SK-N-SH (cell line): Measurements from ENCODE around the gene PNMA3. TPM values are rescaled to one million over a fixed set of nuclear protein-coding genes. Genes with fewer than 3 reads are reported as not detected.

ENCODE experiments used
- CTCF ChIA-PET: fragments of 300-600, 350-600 bp; formaldehyde crosslinking; extraction: SDS; loops from one replicate; lab custom pipeline; 2021; lab: Yijun Ruan, JAX
- POLR2A ChIA-PET: fragments of 350-600 bp; sonication (Branson Sonifier 250); formaldehyde crosslinking; extraction: SDS; loops from one replicate; lab custom pipeline; 2020; ENCODE audit warnings: antibody characterized with exemption, inconsistent platforms; lab: Yijun Ruan, JAX
- DNase-seq: peaks from one replicate; pipeline ENCODE4 v3.0.0; 2012
- H2AFZ ChIP-seq: fragments of 200-600 bp; sonication (generic); 2 replicates; pipeline ENCODE4 v1.8.1; 2016; ENCODE audit warnings: antibody characterized with exemption, mild to moderate bottlenecking, low read depth
- H3F3A ChIP-seq: fragments of 200-600 bp; sonication (generic); replicated peaks from 2 replicates; pipeline ENCODE3; 2016; ENCODE audit warnings: antibody characterized with exemption, mild to moderate bottlenecking; ENCODE audit not compliant: insufficient read depth
- H3K27ac ChIP-seq, 2 experiments: fragments of 200-500 bp in 1 of 2; fragments of 200-600 bp in 1 of 2; sonication (Bioruptor generic) in 1 of 2; sonication (generic), shearing (Covaris generic) in 1 of 2; 2 replicates each; pipeline versions ENCODE4 v1.5.1 to v1.6.1; 2014 to 2016; ENCODE audit warnings: low read depth in 2 of 2, inconsistent platforms in 1 of 2, low read length in 1 of 2, mild to moderate bottlenecking in 1 of 2, mixed read lengths in 1 of 2
- H3K27me3 ChIP-seq: fragments of 200-600 bp; sonication (generic), shearing (Covaris generic); 2 replicates; pipeline ENCODE4 v1.6.1; 2016; ENCODE audit warnings: mixed run types; ENCODE audit not compliant: insufficient read depth
- H3K36me3 ChIP-seq, 2 experiments: fragments of 200-500 bp in 1 of 2; fragments of 200-600 bp in 1 of 2; sonication (Bioruptor generic) in 1 of 2; sonication (generic) in 1 of 2; replicated peaks in 1 of 2; 2 replicates each; pipeline versions ENCODE3 to v1.5.1; 2014 to 2016; ENCODE audit warnings: low read length in 1 of 2, mild to moderate bottlenecking in 1 of 2; ENCODE audit not compliant: insufficient read depth in 2 of 2, control insufficient read depth in 1 of 2
- H3K4me1 ChIP-seq, 2 experiments: fragments of 200-500 bp in 1 of 2; fragments of 200-600 bp in 1 of 2; sonication (Bioruptor generic) in 1 of 2; sonication (generic), shearing (Covaris generic) in 1 of 2; 2 replicates each; pipeline versions ENCODE4 v1.5.1 to v1.6.1; 2014 to 2016; ENCODE audit warnings: low read depth in 1 of 2, low read length in 1 of 2, mixed run types in 1 of 2; ENCODE audit not compliant: insufficient read depth in 2 of 2, control insufficient read depth in 1 of 2
- H3K4me2 ChIP-seq: fragments of 200-600 bp; sonication (generic), shearing (Covaris generic); 2 replicates; pipeline ENCODE4 v1.6.1; 2017; ENCODE audit warnings: mixed run types
- H3K4me3 ChIP-seq, 2 experiments: fragments of 200-500 bp in 1 of 2; fragments of 200-600 bp in 1 of 2; sonication (Bioruptor generic) in 1 of 2; sonication (generic), shearing (Covaris generic) in 1 of 2; 2 replicates each; pipeline versions ENCODE4 v1.5.1 to v1.8.1; 2014 to 2016; ENCODE audit warnings: low read depth in 2 of 2, inconsistent platforms in 1 of 2, low read length in 1 of 2, mild to moderate bottlenecking in 1 of 2, mixed read lengths in 1 of 2, moderate library complexity in 1 of 2
- H3K79me2 ChIP-seq: fragments of 200-600 bp; sonication (generic); 2 replicates; pipeline ENCODE4 v1.8.1; 2017; ENCODE audit warnings: mild to moderate bottlenecking; ENCODE audit not compliant: insufficient read depth
- H3K9ac ChIP-seq: fragments of 200-600 bp; sonication (generic); 2 replicates; pipeline ENCODE4 v1.6.1; 2017; ENCODE audit warnings: mixed run types
- H3K9me2 ChIP-seq: fragments of 200-600 bp; sonication (generic); 2 replicates; pipeline ENCODE4 v1.6.1; 2017; ENCODE audit warnings: mixed run types
- H3K9me3 ChIP-seq: fragments of 200-600 bp; sonication (generic); 2 replicates; pipeline ENCODE4 v1.6.1; 2017; ENCODE audit warnings: mixed run types, mild to moderate bottlenecking, moderate library complexity
- H4K20me1 ChIP-seq: fragments of 200-600 bp; sonication (generic); 2 replicates; pipeline ENCODE4 v1.6.1; 2017; ENCODE audit warnings: mild to moderate bottlenecking, mixed run types; ENCODE audit not compliant: insufficient read depth
- CHD2 ChIP-seq: fragments of 150-350 bp; IDR thresholded peaks from 2 replicates; pipeline ENCODE4 v1.6.1; 2018; ENCODE audit warnings: low read length; ENCODE audit not compliant: partially characterized antibody
- EP300 ChIP-seq, 2 experiments: IDR thresholded peaks; 2 replicates each; pipeline versions ENCODE4 v1.4.0 to v1.6.1; 2012; ENCODE audit warnings: borderline replicate concordance in 1 of 2, low read depth in 1 of 2, low read length in 1 of 2
- EZH2phosphoT487 ChIP-seq: fragments of 200-600 bp; sonication (generic); IDR thresholded peaks from 2 replicates; pipeline ENCODE4 v1.6.1; 2017; ENCODE audit warnings: low read depth, mixed run types, mild to moderate bottlenecking, antibody characterized with exemption, moderate library complexity, borderline replicate concordance
- FOXJ3 ChIP-seq: sonication (generic); formaldehyde crosslinking; IDR thresholded peaks from 2 replicates; pipeline ENCODE4 v1.5.1; 2020; ENCODE audit warnings: mild to moderate bottlenecking, missing genetic modification reagents
- GATA2 ChIP-seq: sonication (generic); formaldehyde crosslinking; IDR thresholded peaks from 2 replicates; pipeline ENCODE4 v1.5.0; 2020; ENCODE audit warnings: mild to moderate bottlenecking, missing genetic modification reagents
- IRF3 ChIP-seq: fragments of 150-350 bp; IDR thresholded peaks from 2 replicates; pipeline ENCODE4 v1.6.1; 2016; ENCODE audit warnings: mild to moderate bottlenecking, low read depth, low read length
- MEF2A ChIP-seq: IDR thresholded peaks from 2 replicates; pipeline ENCODE4 v1.4.0; 2012; ENCODE audit warnings: low read depth, borderline replicate concordance
- NFIC ChIP-seq: IDR thresholded peaks from 2 replicates; pipeline ENCODE4 v1.4.0; 2012; ENCODE audit warnings: borderline replicate concordance
- PBX3 ChIP-seq: IDR thresholded peaks from 2 replicates; pipeline ENCODE4; 2012
- POLR2AphosphoS5 ChIP-seq: IDR thresholded peaks from 2 replicates; pipeline ENCODE4 v1.6.1; 2012; ENCODE audit warnings: low read depth, low read length
- RAD21 ChIP-seq: IDR thresholded peaks from 2 replicates; pipeline ENCODE4 v1.6.1; 2012; ENCODE audit warnings: mild to moderate bottlenecking, low read length
- RCOR1 ChIP-seq: fragments of 150-350 bp; IDR thresholded peaks from 2 replicates; pipeline ENCODE4 v1.6.1; 2017; ENCODE audit warnings: antibody characterized with exemption, low read length
- REST ChIP-seq: IDR thresholded peaks from 2 replicates; pipeline ENCODE4 v1.6.1; 2012; ENCODE audit warnings: mild to moderate bottlenecking, low read depth, low read length, moderate library complexity
- RFX5 ChIP-seq: IDR thresholded peaks from 2 replicates; pipeline ENCODE4 v1.6.1; 2012; ENCODE audit warnings: mild to moderate bottlenecking, improper control_type of control experiment, low read length
- SIN3A ChIP-seq: IDR thresholded peaks from 2 replicates; pipeline ENCODE4 v1.6.1; 2012; ENCODE audit warnings: low read depth, mild to moderate bottlenecking, low read length, moderate library complexity, borderline replicate concordance
- SMC3 ChIP-seq: IDR thresholded peaks from 2 replicates; pipeline ENCODE4 v1.6.1; 2012; ENCODE audit warnings: low read depth, low read length, improper control_type of control experiment
- TAF1 ChIP-seq: IDR thresholded peaks from 2 replicates; pipeline ENCODE4 v1.6.1; 2012; ENCODE audit warnings: low read depth, mild to moderate bottlenecking, low read length, moderate library complexity, borderline replicate concordance
- TCF12 ChIP-seq: IDR thresholded peaks from 2 replicates; pipeline ENCODE4 v1.4.0; 2012
- YY1 ChIP-seq: IDR thresholded peaks from 2 replicates; pipeline ENCODE4 v1.4.0; 2012; ENCODE audit warnings: low read depth, mild to moderate bottlenecking
- ZBTB33 ChIP-seq: IDR thresholded peaks from 2 replicates; pipeline ENCODE4 v1.4.0; 2012; ENCODE audit warnings: low read depth, borderline replicate concordance
- WGBS: methylation state at CpG from one replicate; pipeline ENCODE4 v1.1.6; 2017; ENCODE audit warnings: low lambda C conversion rate; 5-methylcytosine and 5-hydroxymethylcytosine counted together
- polyA plus RNA-seq, 3 experiments: library from polyadenylated mRNA; depleted of rRNA; stranded (reverse); fragments of >200 nt; gene quantifications; 2 replicates each; pipeline ENCODE4 v1.2.3, GENCODE V29; 2012

Gene PNMA3
- polyA plus RNA-seq, 1 of the 3 experiments (the other 2 are of a cell fraction) = 0.12 TPM

- no peaks in the 10 kb centered on the region for H3K79me2 ChIP-seq
- H3K9ac ChIP-seq = no peak overlapping the region
- ChIA-PET CTCF (no interaction called here), POLR2A (no interaction called here)
- H3K4me1 ChIP-seq = no peaks in the 10 kb centered on the region
- 46% methylated on average over 7 of the region's 11 CpGs for WGBS
- no peak for TF ChIP-seq NFIC
- no peak for TF ChIP-seq EP300 (IDR thresholded peaks at IDR 0.05; ENCODE audit: borderline replicate concordance in 1 of 2, low read depth in 1 of 2, low read length in 1 of 2)
- TF ChIP-seq PBX3 = no peak
- no peak for TF ChIP-seq FOXJ3
- TF ChIP-seq IRF3 = no peak
- TF ChIP-seq SIN3A = no peak
- TF ChIP-seq TAF1 = no peak
- TF ChIP-seq POLR2AphosphoS5 = no peak
- no peak for TF ChIP-seq MEF2A
- no peak for TF ChIP-seq RCOR1
- TF ChIP-seq REST = no peak
- no peak for TF ChIP-seq ZBTB33
- TF ChIP-seq GATA2 (CRISPR knock-in tag) = no peak
- no peak for TF ChIP-seq RFX5
- no peak for TF ChIP-seq RAD21
- TF ChIP-seq EZH2phosphoT487 = no peak
- TF ChIP-seq SMC3 = no peak
- no peak for TF ChIP-seq CHD2
- no peak for TF ChIP-seq YY1
- no peak for TF ChIP-seq TCF12
- no peaks in the 10 kb centered on the region for H3K27me3 ChIP-seq
- no peaks in the 10 kb centered on the region for H3F3A ChIP-seq
- H3K36me3 ChIP-seq = no peaks in the 10 kb centered on the region
- H2AFZ ChIP-seq = no peak overlapping the region
- no peak for DNase-seq
- H3K9me2 ChIP-seq = no peaks in the 10 kb centered on the region
- no peak overlapping the region for H3K27ac ChIP-seq
- no peak overlapping the region for H3K4me2 ChIP-seq
- H4K20me1 ChIP-seq = no peaks in the 10 kb centered on the region
- no peak overlapping the region for H3K4me3 ChIP-seq
- no peaks in the 10 kb centered on the region for H3K9me3 ChIP-seq
Measured at GRCh38 chrX:153074935-153075334, 18.7 kb downstream of the PNMA3 start.
